Epithelial cell of proximal tubule (primary cell): ENCODE results near the gene YBEY. TPM values are rescaled to one million over a fixed set of nuclear protein-coding genes. Genes with fewer than 3 reads are reported as not detected.

Experiments
- DNase-seq: peaks from one replicate; pipeline ENCODE4 v3.0.0-alpha.2; 2011; ENCODE audit warnings: low read depth
- H3K4me3 ChIP-seq: 2 replicates; pipeline ENCODE4 v1.5.1; 2011; ENCODE audit warnings: low read depth, mild to moderate bottlenecking, low read length
- CTCF ChIP-seq: conservative IDR thresholded peaks from 2 replicates; pipeline ENCODE4 v1.5.1; 2012; ENCODE audit warnings: low read depth, mild to moderate bottlenecking, low read length
- total RNA-seq: library from RNA; depleted of rRNA; stranded (reverse); fragments of >200 nt; gene quantifications from 2 replicates; pipeline ENCODE4 v1.2.3, GENCODE V29; 2015

The YBEY gene
- total RNA-seq, 1 donor from 2014 or later: 7.0 TPM

- no peak overlapping the region for H3K4me3 ChIP-seq
- TF ChIP-seq CTCF: no peak
- no peak for DNase-seq
Measured at GRCh38 chr21:46245213-46245915, 40.8 kb upstream of the YBEY start.

- no peak overlapping the region for H3K4me3 ChIP-seq
- DNase-seq: no peak
- no peak for TF ChIP-seq CTCF
Measured at GRCh38 chr21:46246345-46246744, 39.8 kb upstream of the YBEY start.

GRCh38 chr21:46247699-46248421 lies 38.3 kb upstream of the YBEY start:
- TF ChIP-seq CTCF: no peak
- no peak overlapping the region for H3K4me3 ChIP-seq
- no peak for DNase-seq

- H3K4me3 ChIP-seq: no peak overlapping the region
- TF ChIP-seq CTCF: no peak
- no peak for DNase-seq
Measured at GRCh38 chr21:46248422-46248782, 37.7 kb upstream of the YBEY start.

- H3K4me3 ChIP-seq: no peak overlapping the region
- no peak for DNase-seq
- TF ChIP-seq CTCF: no peak
Measured at GRCh38 chr21:46248827-46249226, 37.3 kb upstream of the YBEY start.

- no peak for TF ChIP-seq CTCF
- H3K4me3 ChIP-seq: no peak overlapping the region
- DNase-seq: no peak
Measured at GRCh38 chr21:46250146-46250725, 35.9 kb upstream of the YBEY start.
